ENCODE results near the gene CAST.

CAST gene

DNA sequence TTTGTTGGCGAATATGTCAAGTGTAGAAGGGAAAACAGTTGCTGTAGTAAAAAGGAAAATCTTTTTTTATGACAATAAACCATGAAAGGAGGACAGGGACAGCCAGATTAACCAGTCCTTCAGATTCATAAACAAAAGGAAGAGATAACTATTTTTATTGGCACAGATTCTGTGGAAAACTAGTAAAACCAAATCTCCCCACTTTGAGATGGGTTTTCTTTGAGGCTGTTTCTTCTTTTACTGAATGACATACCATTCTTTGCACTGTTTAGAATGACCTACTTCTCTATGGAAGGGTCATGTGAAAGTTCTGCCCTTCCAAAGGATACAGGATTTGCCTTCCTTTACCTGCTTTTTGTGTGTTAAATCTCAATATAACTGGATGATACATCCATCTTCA, 13.7 kb downstream of the CAST start:
- DNase-seq (ENCODE audit: low spot score), result no peak

DNA sequence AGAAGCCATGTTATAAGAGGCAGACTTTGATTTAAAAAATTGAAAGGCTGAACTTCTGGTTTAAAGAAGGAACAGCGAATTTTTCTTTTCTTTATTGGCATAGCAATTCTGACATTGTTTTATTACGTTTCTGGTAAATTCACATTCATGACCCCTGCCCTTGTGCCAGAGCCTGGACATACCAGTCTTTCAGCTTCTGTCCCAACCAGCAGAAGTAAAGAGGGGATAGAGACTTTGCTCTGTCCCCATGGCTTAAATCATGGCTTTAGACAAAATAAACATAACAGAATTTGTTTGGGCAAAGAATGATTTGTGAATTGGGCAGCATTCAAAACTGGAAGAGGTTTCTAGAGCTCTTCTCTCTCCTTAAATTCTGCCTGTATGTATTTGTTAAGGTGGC, 15.3 kb downstream of the CAST start:
- no peak for DNase-seq (ENCODE audit: low spot score)

- no peak for DNase-seq (ENCODE audit: low spot score)
Measured at GRCh38 chr5:96679293-96679692, 17.1 kb downstream of the CAST start.

DNA sequence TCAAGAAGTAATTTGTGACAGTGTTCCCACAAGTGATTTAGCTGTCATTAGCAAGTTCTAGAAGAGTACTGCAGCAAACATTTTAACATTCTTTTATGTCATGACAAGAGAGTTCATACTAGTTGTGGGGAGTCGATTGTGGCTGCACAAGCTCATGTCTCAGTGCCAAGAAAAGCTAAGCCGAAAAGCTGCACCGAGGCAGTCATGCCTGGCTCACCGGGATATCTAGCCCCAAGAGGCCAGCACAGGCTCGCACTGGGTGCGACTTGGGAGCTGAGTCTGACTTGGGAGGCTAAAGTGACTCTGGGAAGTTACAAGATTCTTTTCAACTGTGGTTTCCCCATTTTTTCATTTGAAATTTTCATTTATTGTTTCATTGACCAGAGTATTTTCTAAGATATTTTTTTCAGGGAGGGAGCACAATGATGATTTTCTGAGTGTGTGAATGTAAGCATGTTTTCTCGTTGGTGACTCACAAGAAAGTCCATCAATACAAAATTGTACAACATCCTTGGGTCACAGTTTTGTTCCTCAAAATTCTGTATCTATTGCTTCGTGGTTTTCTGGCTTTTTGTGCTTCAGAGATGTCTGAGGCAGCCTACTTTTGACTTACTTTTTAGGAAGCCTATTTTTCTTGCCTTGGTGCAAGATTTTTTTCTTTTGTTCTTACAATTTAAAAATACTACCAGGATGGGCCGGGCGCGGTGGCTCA, 18.7 kb downstream of the CAST start:
- no peak for DNase-seq (ENCODE audit: low spot score)

DNA sequence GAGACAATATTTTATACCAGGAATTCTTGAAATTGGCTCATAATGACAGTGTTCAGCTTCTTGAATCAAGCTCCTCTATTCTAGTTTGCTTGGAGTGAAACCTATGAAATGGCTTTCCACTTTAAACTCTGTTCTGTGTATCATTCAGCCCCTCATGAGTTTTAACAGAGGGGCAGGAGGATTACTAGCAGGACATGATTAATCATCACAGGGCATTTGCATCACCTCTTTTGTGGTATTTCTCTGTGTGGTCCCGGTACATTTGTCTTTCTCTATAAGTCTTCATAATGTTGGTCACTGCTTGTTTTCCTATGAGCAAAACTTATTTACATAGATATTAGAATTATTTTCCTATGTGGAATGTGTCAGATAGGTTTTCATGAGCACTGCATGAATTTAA, 21.2 kb downstream of the CAST start:
- no peak for DNase-seq (ENCODE audit: low spot score)

GRCh38 chr5:96683810-96684209, 21.6 kb downstream of the CAST start:
- DNase-seq (ENCODE audit: low spot score), result no peak

- no peak for DNase-seq (ENCODE audit: low spot score)
Measured at GRCh38 chr5:96687080-96687479, 24.9 kb downstream of the CAST start.

- DNase-seq (ENCODE audit: low spot score), result no peak
Measured at GRCh38 chr5:96687812-96688453, 25.8 kb downstream of the CAST start.

DNA sequence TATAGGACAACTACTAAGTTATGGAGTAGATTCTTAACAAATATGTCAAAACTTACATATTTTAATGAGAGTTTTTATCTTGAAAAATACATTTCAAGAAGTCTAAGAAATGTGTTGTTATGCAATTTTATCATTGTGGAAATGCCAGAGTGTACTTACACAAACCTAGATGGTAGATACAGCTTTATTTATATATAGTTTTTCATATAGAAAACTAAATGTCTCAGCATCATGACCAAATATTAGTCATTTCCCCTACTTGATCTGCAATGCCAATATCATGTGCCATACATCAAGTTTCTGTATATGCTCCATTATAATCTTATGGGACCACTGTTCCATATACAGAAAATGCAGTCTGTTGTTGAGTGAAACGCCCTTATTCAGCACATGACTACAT, 28.7 kb downstream of the CAST start:
- no peak for DNase-seq (ENCODE audit: low spot score)

- no peak for DNase-seq (ENCODE audit: low spot score)
Measured at GRCh38 chr5:96691503-96692303, 29.5 kb downstream of the CAST start.

GRCh38 chr5:96692441-96692840, 30.3 kb downstream of the CAST start:
- no peak for DNase-seq (ENCODE audit: low spot score)

DNA sequence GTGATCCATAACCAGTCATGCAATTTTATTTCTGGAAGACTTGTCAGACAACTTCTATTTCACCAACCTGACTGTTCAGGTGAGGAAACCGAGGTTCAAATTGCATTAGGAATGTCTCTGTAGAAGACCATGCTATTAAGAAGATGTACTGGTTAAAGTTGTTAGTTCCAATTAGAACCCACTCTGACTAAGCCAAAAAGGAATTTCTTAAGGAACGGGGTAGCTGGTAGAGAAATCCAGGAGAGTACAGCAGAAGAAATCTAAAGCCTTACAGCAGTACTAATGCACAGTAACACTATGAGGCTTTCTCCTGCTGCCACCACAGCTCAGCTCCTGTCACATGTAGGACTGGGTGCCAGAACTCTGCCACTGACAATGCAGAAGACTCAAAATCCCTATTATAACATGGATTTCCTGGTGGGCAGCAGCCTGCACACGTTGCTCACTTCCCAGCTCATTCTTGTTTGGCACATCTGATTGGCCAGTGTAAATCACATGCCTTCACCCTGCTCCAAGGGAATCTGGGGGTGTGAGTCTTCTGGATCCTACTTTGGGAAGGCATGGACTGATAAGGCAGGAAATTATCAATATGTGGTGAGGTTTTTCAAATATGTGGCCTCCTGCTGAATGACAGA, 37.1 kb downstream of the CAST start:
- DNase-seq (ENCODE audit: low spot score), result no peak

DNA sequence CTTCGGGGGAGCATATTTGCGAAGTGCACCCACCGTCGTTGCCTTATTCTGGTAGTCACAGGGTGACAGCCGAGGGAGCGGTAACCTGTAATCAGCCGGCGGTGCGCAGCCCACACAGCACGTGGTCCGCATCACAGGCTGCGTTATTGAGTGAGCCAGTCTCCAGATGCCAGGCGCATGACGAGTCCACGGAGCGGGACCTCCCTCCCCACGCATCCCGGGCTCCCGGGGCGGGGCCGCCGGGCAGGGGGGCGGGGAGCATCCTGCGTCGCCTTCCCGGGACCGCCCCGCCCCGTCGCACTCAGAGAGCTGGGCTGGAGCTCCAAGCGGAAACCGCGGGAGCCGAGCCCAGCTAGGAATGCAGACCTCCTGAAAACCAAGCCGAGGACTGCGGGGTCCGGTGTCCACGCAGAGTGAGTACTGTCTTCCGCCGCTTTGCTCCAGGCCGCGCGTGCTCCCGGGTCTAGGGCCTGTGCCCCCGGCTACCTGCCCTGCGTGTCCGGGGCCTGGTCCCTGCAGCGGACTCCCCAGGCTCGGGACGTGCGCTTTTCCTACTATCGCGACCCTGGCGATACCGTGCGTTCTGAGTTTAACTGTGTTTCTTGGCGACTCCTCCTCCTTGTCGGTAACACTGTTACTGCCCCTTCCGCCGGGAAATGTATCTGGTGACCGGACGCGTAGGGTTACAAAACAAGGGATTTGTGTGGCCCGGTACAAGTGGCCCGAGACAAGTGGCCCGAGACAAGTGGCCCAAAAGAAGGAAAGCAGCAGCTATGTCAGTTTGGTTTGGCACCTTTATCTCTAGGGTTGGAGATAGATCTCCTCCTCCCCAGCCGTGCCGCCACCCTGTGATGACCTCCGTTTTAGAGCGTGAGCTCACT, 40.6 kb downstream of the CAST start:
- peak; percentile 92 for DNase-seq (ENCODE audit: low spot score)

DNA sequence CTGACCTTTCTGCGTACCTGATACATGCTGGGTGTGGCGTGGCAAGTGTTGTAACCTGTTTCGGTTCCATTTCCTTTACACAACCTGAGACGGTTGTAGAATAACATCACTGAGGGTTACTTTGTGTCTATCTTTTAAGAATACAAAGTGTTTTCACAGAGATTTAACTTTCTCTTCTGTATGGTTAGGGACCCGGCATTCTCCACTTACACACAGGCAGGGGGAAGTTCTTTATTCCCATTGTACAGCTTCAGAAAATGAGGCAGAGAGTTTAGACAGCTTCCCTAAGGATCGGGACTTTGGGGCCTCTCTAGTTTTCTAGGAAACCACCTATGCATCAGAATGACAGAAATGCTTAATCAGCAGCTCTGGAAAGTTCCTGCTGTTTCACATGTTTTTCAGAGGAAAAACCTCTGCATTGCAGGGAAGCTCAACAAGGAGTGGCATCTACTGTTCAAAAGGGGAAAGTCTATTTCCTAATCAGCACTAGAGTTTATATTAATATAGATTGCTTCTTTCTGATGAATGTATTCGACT, 41.3 kb downstream of the CAST start:
- no peak for DNase-seq (ENCODE audit: low spot score)

- DNase-seq (ENCODE audit: low spot score), result no peak
Measured at GRCh38 chr5:96703995-96704394, 41.8 kb downstream of the CAST start.

DNA sequence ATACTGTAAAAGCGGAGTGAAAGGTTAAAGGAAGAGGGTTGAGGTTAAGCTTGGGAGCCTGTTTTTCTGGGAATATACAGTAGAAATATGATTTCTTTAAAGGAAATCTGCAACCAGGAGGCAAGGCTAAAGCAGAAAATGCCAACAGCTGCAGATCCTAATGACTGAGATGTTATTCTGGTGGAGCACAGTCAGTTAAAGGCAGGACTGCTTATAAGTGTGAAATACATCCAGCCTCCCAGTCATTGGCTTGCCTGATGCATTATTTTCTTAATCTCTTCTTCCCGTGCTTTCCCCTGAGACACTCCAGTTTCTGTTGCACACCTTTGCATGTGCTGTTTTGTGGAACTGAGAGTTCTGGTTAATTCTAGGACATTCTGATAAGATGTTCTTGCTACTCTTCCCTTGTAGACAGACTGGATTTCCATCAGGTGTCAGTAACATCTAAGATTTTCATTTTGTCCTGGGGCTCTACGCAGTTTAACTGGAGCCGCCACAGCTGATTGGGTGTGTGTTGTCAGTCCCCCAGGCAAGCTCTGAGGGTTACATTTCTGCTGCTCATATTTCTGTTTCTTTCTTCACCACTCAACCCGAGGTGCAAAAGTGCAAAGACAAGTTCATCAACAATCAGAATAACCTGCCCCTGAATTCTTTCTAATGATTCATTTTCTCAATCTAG, 44.4 kb downstream of the CAST start:
- DNase-seq (ENCODE audit: low spot score), result no peak

DNA sequence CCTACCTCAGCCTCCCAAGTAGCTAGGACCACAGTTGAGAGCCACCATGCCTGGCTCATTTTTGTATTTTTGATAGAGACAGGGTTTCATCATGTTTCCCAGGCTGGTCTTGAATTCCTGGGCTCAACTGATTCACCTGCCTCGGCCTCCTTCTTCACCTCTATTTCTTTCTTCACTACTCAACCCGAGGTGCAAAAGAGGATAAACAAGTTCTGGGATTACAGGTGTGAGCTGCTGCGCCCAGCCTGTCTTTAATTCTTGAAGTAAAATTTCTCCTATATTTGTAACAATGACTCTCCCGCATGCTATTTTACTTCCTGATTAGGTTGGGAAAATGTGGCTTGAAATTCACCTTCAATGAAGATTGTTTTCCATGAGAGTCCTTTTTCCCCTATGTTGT, 46.4 kb downstream of the CAST start:
- no peak for DNase-seq (ENCODE audit: low spot score)

DNA sequence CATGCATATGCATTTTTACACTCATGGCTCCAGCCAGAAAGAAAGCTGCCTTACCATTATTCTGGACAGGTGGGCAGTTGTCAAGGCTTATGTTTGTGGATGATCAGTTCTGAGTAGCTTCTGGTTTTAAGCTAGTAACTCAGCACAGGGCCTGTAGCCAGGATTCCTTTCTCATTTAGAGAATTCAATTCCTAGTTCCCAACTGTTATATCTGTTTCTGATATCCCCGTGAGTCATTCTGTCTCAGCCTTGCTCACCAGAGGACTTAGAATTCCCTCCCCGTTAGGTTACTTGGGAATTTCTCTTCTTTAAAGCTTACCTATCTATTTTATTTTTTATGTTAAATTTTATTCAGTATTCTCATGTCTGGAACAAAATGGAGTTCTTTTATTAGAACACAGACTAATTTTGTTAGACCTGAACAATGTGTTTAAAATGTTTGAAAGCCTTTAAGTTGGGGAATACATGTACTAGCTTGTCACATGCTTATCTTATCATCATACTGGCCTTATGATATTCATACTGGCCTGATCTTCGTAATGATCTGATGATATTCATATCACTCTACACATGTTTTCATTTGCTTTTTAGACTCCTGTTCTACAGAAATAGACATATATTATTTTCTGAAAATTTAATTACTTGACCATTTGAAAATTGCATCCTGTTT, 47.1 kb downstream of the CAST start:
- DNase-seq (ENCODE audit: low spot score), result no peak

GRCh38 chr5:96712100-96712746, 50.0 kb downstream of the CAST start:
- no peak for DNase-seq (ENCODE audit: low spot score)

- no peak for DNase-seq (ENCODE audit: low spot score)
Measured at GRCh38 chr5:96714450-96714849, 52.3 kb downstream of the CAST start.

Data from putamen (tissue), 1 donor.